Effector memory CD4-positive, alpha-beta T cell (primary cell): ENCODE results near the gene SLC15A4.
"Not testable (repeated sequence)": the region's sequence is repeated elsewhere in the genome, so short reads cannot be mapped to it uniquely, and the experiment has no call there.

Experiments
- DNase-seq, 3 donors: peaks; one replicate each; pipeline ENCODE4 v3.0.0-alpha.2; 2020
- H3K27ac ChIP-seq: 2 replicates; pipeline ENCODE4 v1.7.0; 2013; ENCODE audit warnings: mild to moderate bottlenecking, low read length, moderate library complexity; ENCODE audit not compliant: insufficient read depth, poor library complexity, severe bottlenecking
- H3K27me3 ChIP-seq: replicated peaks from 2 replicates; pipeline ENCODE4 v1.7.0; 2013; ENCODE audit warnings: mild to moderate bottlenecking, low read length; ENCODE audit not compliant: insufficient read depth, control insufficient read depth, poor library complexity, severe bottlenecking
- H3K36me3 ChIP-seq: 2 replicates; pipeline ENCODE4 v1.7.0; 2013; ENCODE audit warnings: mild to moderate bottlenecking, low read length, moderate library complexity; ENCODE audit not compliant: control insufficient read depth, insufficient read depth
- H3K4me1 ChIP-seq: 2 replicates; pipeline ENCODE4 v1.7.0; 2013; ENCODE audit warnings: low read length, mild to moderate bottlenecking; ENCODE audit not compliant: control insufficient read depth, insufficient read depth, poor library complexity, severe bottlenecking
- H3K4me3 ChIP-seq: 2 replicates; pipeline ENCODE4 v1.7.0; 2013; ENCODE audit warnings: low read length, low read depth, mild to moderate bottlenecking; ENCODE audit not compliant: insufficient read depth, poor library complexity, severe bottlenecking
- H3K9me3 ChIP-seq: 2 replicates; pipeline ENCODE4 v1.7.0; 2013; ENCODE audit warnings: mild to moderate bottlenecking, low read length, moderate library complexity; ENCODE audit not compliant: control insufficient read depth

The SLC15A4 gene

DNA sequence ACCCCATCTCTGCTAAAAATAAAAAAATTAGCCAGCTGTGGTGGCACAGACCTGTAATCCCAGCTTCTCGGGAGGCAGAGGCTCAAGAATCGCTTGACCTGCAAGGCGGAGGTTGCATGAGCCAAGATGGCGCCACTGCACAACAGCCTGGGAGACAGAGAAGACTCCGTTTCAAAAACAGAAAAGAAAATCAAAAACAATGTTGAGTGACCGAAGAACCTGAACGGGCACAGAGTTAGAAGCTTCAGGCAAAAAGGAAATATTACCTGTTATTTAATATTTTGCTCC is 33.0 kb upstream of the SLC15A4 start:
- Histone ChIP-seq H3K27ac (no peak overlapping the region), H3K9me3 (no peaks in the 10 kb centered on the region), H3K36me3 (no peaks in the 10 kb centered on the region), H3K4me3 (no peak overlapping the region), H3K27me3 (peaks cover 6% of the 10 kb centered on the region), H3K4me1 (no peaks in the 10 kb centered on the region)
- no peak for DNase-seq

DNA sequence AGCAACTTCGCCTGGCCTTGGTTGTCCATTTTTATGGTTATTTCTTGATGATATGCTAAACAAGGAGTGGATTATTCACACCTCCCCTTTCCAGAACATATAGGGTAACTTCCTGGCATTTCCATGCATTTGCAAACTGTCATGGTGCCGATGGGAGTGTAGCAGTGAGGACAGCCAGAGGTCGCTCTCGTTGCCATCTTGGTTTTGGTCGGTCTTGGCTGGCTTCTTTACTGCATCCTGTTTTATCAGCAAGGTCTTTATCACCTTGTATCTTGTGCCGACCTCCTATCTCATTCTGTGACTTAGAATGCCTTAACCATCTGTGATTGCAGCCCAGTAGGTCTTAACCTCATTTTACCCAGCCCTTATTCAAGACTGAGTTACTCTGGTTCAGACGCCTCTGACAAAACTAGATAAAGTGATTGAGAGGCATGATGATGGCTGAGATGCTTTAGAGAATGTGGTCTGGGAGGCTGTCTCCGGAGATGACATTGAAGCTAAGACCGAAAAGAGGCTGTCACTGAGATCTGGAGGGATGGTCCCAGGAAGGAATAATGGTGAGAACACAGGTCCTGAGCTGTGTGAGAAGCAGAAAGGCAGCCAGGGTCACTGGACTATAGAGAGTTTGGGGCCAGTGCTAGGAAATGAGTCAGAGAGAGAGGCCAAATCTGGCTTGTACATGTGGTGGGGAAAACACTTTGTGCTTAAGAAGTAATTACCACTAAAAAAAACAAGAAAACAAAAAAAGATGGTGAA is 32.5 kb upstream of the SLC15A4 start:
- Histone ChIP-seq H3K9me3 (no peaks in the 10 kb centered on the region), H3K4me3 (no peak overlapping the region), H3K4me1 (no peaks in the 10 kb centered on the region), H3K36me3 (no peaks in the 10 kb centered on the region), H3K27me3 (peaks cover 6% of the 10 kb centered on the region), H3K27ac (no peak overlapping the region)
- no peak for DNase-seq

DNA sequence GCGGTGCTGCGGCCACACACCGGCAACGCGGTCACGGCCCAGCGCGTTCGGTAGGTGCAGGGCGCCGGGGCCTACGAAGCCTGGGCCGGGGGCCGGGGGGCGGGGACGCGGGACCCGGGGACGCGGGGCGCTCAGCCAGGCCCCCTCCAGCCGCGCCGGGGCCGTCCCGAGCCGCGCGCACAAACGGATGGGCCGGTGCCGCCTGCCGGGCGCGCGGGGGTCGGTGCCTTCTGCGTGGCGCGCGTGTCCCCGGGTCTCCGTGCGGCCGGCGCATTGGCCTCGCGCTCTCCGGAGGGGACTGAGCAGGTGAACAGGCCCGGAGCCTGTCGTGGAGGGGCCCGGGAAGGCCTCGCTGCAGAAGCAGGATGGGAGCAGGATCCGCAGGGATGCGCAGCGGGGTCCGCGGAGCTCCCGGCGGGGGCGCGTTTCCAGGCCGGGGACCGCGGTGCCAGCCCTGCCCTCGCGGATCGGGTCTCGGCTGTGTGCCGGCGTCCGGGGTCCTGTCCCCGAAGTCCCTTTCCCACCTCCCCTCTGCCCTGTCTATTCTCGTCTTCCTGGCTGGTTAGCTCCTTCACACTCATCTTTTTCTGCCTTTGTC is 29.9 kb upstream of the SLC15A4 start:
- no peak for DNase-seq
- H3K36me3 ChIP-seq: no peaks in the 10 kb centered on the region
- no peak overlapping the region for H3K4me3 ChIP-seq
- no peak overlapping the region for H3K27ac ChIP-seq
- H3K27me3 ChIP-seq: peaks cover 6% of the 10 kb centered on the region
- H3K4me1 ChIP-seq: no peaks in the 10 kb centered on the region
- H3K9me3 ChIP-seq: no peaks in the 10 kb centered on the region

- Histone ChIP-seq H3K27me3 (peaks cover 6% of the 10 kb centered on the region), H3K9me3 (no peaks in the 10 kb centered on the region), H3K36me3 (no peaks in the 10 kb centered on the region), H3K4me3 (no peak within 1 kb of the TSS), H3K27ac (no peak within 1 kb of the TSS), H3K4me1 (no peaks in the 10 kb centered on the region)
- no peak for DNase-seq
Measured at GRCh38 chr12:128852885-128853599, 29.3 kb upstream of the SLC15A4 start, which contains the start of gene GLT1D1. TSS of gene GLT1D1 (plus strand) at chr12:128853478. CDS start at chr12:128853582, 104 bp downstream.

- peaks cover 6% of the 10 kb centered on the region for H3K27me3 ChIP-seq
- no peak overlapping the region for H3K4me3 ChIP-seq
- H3K4me1 ChIP-seq: no peaks in the 10 kb centered on the region
- H3K27ac ChIP-seq: no peak overlapping the region
- no peaks in the 10 kb centered on the region for H3K9me3 ChIP-seq
- no peak for DNase-seq
- no peaks in the 10 kb centered on the region for H3K36me3 ChIP-seq
Measured at GRCh38 chr12:128852026-128852698, 28.4 kb upstream of the SLC15A4 start.

DNA sequence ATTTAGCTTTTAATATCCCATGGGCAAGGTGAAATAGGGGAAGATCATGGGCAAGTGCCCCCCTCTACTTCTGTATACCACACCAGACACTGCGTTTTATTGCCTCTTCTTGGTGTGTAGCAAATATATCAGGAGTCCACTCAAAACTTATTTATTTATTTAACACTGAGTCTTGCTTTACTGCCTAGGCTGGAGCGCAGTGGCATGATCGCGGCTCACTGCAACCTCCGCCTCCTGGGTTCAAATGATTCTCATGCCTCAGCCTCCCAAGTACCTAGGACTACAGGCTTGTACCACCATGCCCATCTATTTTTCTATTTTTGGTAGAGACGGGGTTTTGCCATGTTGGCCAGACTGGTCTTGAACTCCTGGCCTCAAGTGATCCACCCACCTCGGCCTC is 27.7 kb upstream of the SLC15A4 start:
- not testable (repeated sequence) for H3K4me3 ChIP-seq, H3K9me3 ChIP-seq, H3K36me3 ChIP-seq, H3K27ac ChIP-seq, H3K27me3 ChIP-seq, DNase-seq, H3K4me1 ChIP-seq

DNA sequence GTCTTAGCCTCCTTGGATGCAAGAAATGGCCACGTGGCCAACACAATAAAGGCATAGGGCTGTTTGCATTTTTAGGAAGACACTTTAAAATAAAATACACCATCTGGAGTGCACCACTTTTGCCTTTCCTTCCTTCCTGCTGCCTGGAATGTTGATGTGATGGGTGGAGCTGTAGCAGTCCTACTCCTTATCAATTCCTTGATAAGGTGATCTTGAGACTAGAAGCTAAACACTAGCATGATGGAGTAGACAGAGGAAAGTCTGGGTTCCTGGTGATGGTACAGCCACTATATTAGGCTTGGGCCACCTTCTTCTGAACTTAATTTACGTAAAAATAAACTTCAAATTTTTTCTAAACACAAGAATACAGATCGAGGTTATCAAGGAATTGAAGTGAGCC is 26.6 kb upstream of the SLC15A4 start:
- DNase-seq: no peak

GRCh38 chr12:128849806-128850205 is 26.0 kb upstream of the SLC15A4 start:
- not testable (repeated sequence) for DNase-seq, H3K27ac ChIP-seq, H3K9me3 ChIP-seq, H3K4me1 ChIP-seq, H3K36me3 ChIP-seq, H3K27me3 ChIP-seq, H3K4me3 ChIP-seq

More for the DNA sequence above, 26.6 kb upstream of the SLC15A4 start:
- Histone ChIP-seq H3K36me3 (no peaks in the 10 kb centered on the region), H3K4me1 (no peaks in the 10 kb centered on the region), H3K4me3 (no peak overlapping the region), H3K27me3 (peaks cover 6% of the 10 kb centered on the region), H3K27ac (no peak overlapping the region), H3K9me3 (no peaks in the 10 kb centered on the region)

DNA sequence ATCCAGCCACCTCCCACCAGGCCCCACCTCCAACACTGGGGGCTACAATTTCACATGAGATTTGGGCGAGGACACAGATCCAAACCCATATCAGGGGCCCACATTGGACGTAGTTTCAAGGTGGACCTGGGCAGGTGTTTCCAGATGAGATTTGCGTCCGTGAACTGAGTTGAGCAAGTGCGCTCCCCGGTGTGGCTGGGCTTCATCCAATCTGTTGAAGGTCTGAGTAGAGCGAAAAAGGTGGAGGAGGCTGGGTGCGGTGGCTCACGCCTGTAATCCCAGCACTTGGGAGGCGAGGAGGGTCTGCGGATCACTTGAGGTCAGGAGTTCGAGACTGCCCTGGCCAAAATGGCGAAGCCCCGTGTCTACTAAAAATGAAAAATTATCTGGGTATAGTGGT is 24.6 kb upstream of the SLC15A4 start:
- Histone ChIP-seq H3K4me1 (no peaks in the 10 kb centered on the region), H3K36me3 (no peaks in the 10 kb centered on the region)

DNA sequence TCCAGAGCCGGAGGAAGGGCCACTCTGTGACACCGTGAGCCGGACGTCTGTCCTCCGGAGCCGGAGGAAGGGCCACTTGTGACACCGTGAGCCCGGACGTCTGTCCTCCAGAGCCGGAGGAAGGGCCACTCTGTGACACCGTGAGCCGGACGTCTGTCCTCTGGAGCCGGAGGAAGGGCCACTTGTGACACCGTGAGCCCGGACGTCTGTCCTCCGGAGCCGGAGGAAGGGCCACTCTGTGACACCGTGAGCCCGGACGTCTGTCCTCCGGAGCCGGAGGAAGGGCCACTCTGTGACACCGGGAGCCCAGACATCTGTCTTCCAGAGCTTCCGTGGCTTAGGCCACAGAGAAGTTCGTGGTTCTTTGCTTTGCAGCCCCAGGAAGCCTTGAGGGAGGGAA is 22.9 kb upstream of the SLC15A4 start:
- H3K27ac ChIP-seq, H3K9me3 ChIP-seq, H3K36me3 ChIP-seq, H3K4me1 ChIP-seq, DNase-seq, H3K4me3 ChIP-seq, H3K27me3 ChIP-seq: not testable (repeated sequence)

More for the DNA sequence above, 24.6 kb upstream of the SLC15A4 start:
- no peak for DNase-seq
- Histone ChIP-seq H3K9me3 (no peaks in the 10 kb centered on the region), H3K4me3 (no peak overlapping the region), H3K27me3 (peaks cover 6% of the 10 kb centered on the region), H3K27ac (no peak overlapping the region)
